SK-N-SH (cell line): ENCODE results near the gene NDUFS7.

Experiments
- EZH2phosphoT487 ChIP-seq: fragments of 200-600 bp; sonication (generic); IDR thresholded peaks from 2 replicates; pipeline ENCODE4 v1.6.1; 2017; ENCODE audit warnings: low read depth, mixed run types, mild to moderate bottlenecking, antibody characterized with exemption, moderate library complexity, borderline replicate concordance
- MEF2A ChIP-seq: IDR thresholded peaks from 2 replicates; pipeline ENCODE4 v1.4.0; 2012; ENCODE audit warnings: low read depth, borderline replicate concordance
- TF ChIP-seq, protein P1 (sequence below): fragments of 200-600 bp; sonication (generic); IDR thresholded peaks from 2 replicates; pipeline ENCODE4 v1.6.1; 2017; ENCODE audit warnings: antibody characterized with exemption, mild to moderate bottlenecking, moderate library complexity
- TF ChIP-seq, protein P2 (sequence below): IDR thresholded peaks from 2 replicates; pipeline ENCODE4 v1.4.0; 2012; ENCODE audit warnings: low read depth, borderline replicate concordance

- TF ChIP-seq MEF2A, result no peak
- TF ChIP-seq, protein P1, sequence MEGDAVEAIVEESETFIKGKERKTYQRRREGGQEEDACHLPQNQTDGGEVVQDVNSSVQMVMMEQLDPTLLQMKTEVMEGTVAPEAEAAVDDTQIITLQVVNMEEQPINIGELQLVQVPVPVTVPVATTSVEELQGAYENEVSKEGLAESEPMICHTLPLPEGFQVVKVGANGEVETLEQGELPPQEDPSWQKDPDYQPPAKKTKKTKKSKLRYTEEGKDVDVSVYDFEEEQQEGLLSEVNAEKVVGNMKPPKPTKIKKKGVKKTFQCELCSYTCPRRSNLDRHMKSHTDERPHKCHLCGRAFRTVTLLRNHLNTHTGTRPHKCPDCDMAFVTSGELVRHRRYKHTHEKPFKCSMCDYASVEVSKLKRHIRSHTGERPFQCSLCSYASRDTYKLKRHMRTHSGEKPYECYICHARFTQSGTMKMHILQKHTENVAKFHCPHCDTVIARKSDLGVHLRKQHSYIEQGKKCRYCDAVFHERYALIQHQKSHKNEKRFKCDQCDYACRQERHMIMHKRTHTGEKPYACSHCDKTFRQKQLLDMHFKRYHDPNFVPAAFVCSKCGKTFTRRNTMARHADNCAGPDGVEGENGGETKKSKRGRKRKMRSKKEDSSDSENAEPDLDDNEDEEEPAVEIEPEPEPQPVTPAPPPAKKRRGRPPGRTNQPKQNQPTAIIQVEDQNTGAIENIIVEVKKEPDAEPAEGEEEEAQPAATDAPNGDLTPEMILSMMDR, result no peak
- TF ChIP-seq, protein P2, sequence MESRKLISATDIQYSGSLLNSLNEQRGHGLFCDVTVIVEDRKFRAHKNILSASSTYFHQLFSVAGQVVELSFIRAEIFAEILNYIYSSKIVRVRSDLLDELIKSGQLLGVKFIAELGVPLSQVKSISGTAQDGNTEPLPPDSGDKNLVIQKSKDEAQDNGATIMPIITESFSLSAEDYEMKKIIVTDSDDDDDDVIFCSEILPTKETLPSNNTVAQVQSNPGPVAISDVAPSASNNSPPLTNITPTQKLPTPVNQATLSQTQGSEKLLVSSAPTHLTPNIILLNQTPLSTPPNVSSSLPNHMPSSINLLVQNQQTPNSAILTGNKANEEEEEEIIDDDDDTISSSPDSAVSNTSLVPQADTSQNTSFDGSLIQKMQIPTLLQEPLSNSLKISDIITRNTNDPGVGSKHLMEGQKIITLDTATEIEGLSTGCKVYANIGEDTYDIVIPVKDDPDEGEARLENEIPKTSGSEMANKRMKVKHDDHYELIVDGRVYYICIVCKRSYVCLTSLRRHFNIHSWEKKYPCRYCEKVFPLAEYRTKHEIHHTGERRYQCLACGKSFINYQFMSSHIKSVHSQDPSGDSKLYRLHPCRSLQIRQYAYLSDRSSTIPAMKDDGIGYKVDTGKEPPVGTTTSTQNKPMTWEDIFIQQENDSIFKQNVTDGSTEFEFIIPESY, result no peak
- TF ChIP-seq EZH2phosphoT487, result no peak
Measured at GRCh38 chr19:1379126-1379905, 4.4 kb upstream of the NDUFS7 start.
